Measurements from ENCODE around the gene GP2. TPM values are rescaled to one million over a fixed set of nuclear protein-coding genes. Genes with fewer than 3 reads are reported as not detected.

The GP2 gene
- total and polyA plus RNA-seq, 2 donors (not counting 3 experiments of a cell fraction or from before 2014, with no cell fraction given), result not detected

- ChIA-PET POLR2A (no interaction called here), CTCF (interaction anchor here (5.9 kb wide), 1 partner anchor 396 kb away, joined by 264 read pairs; no protein-coding TSS in a partner anchor)
- dilution Hi-C loops (cut with MboI; ENCODE audit: extremely low pct_ligation_motif_present, low sequenced_read_pairs) (no loop called here), intact Hi-C loops (cut with micrococcal nuclease) (loop anchor here (10.0 kb wide), 1 partner anchor 318 kb away; no protein-coding TSS in a partner anchor)
- no peaks in the 10 kb centered on the region for H3K36me3 ChIP-seq (ENCODE audit: control insufficient read depth in 2 of 2, extremely low read depth in 1 of 2, insufficient read depth in 2 of 2, low read length in 2 of 2)
- DNase-seq (ENCODE audit: low read depth, low spot score) (no peak), FAIRE-seq (no peak)
- H3K9me1 ChIP-seq (replicated peaks; ENCODE audit: control insufficient read depth, extremely low read depth, insufficient read depth, low read length), result no peaks in the 10 kb centered on the region
- BruUV-seq (replicated peaks), result no TSS peak
- no peak overlapping the region for H2AFZ ChIP-seq (ENCODE audit: low read depth, low read length)
- no peak overlapping the region for H3K9ac ChIP-seq (replicated peaks; ENCODE audit: extremely low read depth, insufficient read depth, low read length)
- no peaks in the 10 kb centered on the region for H4K20me1 ChIP-seq (replicated peaks; ENCODE audit: control insufficient read depth, extremely low read depth, insufficient read depth, low read length)
- H3K4me1 ChIP-seq (ENCODE audit: control insufficient read depth, extremely low read depth, insufficient read depth, low read length), result no peaks in the 10 kb centered on the region
- TF ChIP-seq MAX (IDR thresholded peaks at IDR 0.05; ENCODE audit: insufficient read depth, insufficient read length) (no peak), GATA2 (IDR thresholded peaks at IDR 0.05; ENCODE audit: insufficient read depth, insufficient read length, low read depth, low read length) (no peak), FOS (IDR thresholded peaks at IDR 0.05; ENCODE audit: borderline replicate concordance, insufficient read depth, low read length) (no peak), EZH2 (IDR thresholded peaks at IDR 0.05; ENCODE audit: borderline replicate concordance, low read depth, low read length, severe bottlenecking) (no peak), POLR2AphosphoS5 (IDR thresholded peaks at IDR 0.05; ENCODE audit: insufficient read depth, low read depth, low read length) (no peak), CTCF (IDR thresholded peaks at IDR 0.05; ENCODE audit: extremely low read depth in 1 of 2, insufficient read depth in 1 of 2, low read depth in 1 of 2, low read length in 2 of 2) (no peak), JUN (IDR thresholded peaks at IDR 0.05; ENCODE audit: borderline replicate concordance, insufficient read depth, insufficient read length, low read depth) (no peak), POLR2A (IDR thresholded peaks at IDR 0.05; ENCODE audit: low read depth, low read length) (no peak), MYC (IDR thresholded peaks at IDR 0.05; ENCODE audit: low read depth, low read length) (no peak)
- no peak overlapping the region for H3K4me3 ChIP-seq (replicated peaks in 1 of 3; ENCODE audit: insufficient read depth in 1 of 3, low read depth in 1 of 3, low read length in 3 of 3)
- no peaks in the 10 kb centered on the region for H3K9me3 ChIP-seq (replicated peaks; ENCODE audit: control insufficient read depth, insufficient read depth, low read length)
- H3K79me2 ChIP-seq (ENCODE audit: control insufficient read depth, insufficient read depth, low read length), result no peaks in the 10 kb centered on the region
- no peak overlapping the region for H3K27ac ChIP-seq (ENCODE audit: insufficient read depth, low read depth, low read length)
- H3K4me2 ChIP-seq (ENCODE audit: insufficient read depth, low read length), result no peak overlapping the region
- no peaks in the 10 kb centered on the region for H3K27me3 ChIP-seq (ENCODE audit: control insufficient read depth in 2 of 2, insufficient read depth in 2 of 2, low read length in 2 of 2)
Measured at GRCh38 chr16:20303012-20303411, 24.3 kb downstream of the GP2 start.

All from endothelial cell of umbilical vein (primary cell).